Kidney epithelial cell (primary cell): ENCODE data around the gene S100A14. TPM values are rescaled to one million over a fixed set of nuclear protein-coding genes. Genes with fewer than 3 reads are reported as not detected.
"Not testable (repeated sequence)": the region's sequence is repeated elsewhere in the genome, so short reads cannot be mapped to it uniquely, and the experiment has no call there.

Experiments
- DNase-seq: peaks from one replicate; pipeline ENCODE4 v3.0.0-alpha.2; 2010; ENCODE audit warnings: low read depth
- H3K27me3 ChIP-seq: 2 replicates; pipeline ENCODE4 v1.6.0; 2011; ENCODE audit warnings: low read length; ENCODE audit not compliant: control insufficient read depth, insufficient read depth
- H3K36me3 ChIP-seq: 2 replicates; pipeline ENCODE4 v1.5.1; 2011; ENCODE audit warnings: low read length; ENCODE audit not compliant: control insufficient read depth, insufficient read depth
- H3K4me3 ChIP-seq: 2 replicates; pipeline ENCODE4 v1.5.1; 2011; ENCODE audit warnings: low read depth, mild to moderate bottlenecking, control low read depth, low read length
- CTCF ChIP-seq: IDR thresholded peaks from 2 replicates; pipeline ENCODE4 v1.5.1; 2011; ENCODE audit warnings: mild to moderate bottlenecking, moderate library complexity, low read length, control low read depth, inconsistent platforms; ENCODE audit not compliant: insufficient read depth, poor library complexity, severe bottlenecking
- total RNA-seq: library from RNA; depleted of rRNA; stranded (reverse); fragments of >200 nt; gene quantifications from 2 replicates; pipeline ENCODE4 v1.2.3, GENCODE V29; 2015

S100A14 gene
- total RNA-seq, 1 donor from 2014 or later, result 4.2 TPM

DNA sequence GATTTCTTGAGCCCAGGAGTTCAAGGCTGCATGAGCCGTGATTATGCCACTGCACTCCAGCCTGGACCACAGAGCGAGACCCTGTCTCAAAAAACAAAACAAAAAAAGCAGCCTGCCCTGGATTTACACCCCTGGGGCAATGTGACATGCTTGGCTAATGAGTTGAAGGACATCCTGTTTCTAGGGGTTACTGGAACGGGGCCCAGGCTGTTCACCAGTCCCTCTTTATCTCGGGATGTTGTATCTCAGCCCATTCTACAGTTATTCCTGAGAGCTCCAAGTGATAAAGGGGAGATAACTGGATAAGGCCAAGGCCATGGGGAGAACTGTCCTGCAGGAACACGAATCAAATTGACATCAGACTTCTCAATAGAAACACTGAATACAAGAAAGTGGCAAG lies 28.8 kb downstream of the S100A14 start:
- TF ChIP-seq CTCF, result no peak
- Histone ChIP-seq H3K36me3 (no peaks in the 10 kb centered on the region), H3K4me3 (no peak overlapping the region), H3K27me3 (no peaks in the 10 kb centered on the region)
- no peak for DNase-seq

- no peak for DNase-seq
- no peaks in the 10 kb centered on the region for H3K36me3 ChIP-seq
- no peaks in the 10 kb centered on the region for H3K27me3 ChIP-seq
- no peak overlapping the region for H3K4me3 ChIP-seq
- no peak for TF ChIP-seq CTCF
These were observed 29.8 kb downstream of the S100A14 start for GRCh38 chr1:153586347-153586746.

- Histone ChIP-seq H3K36me3 (no peaks in the 10 kb centered on the region), H3K4me3 (no peak overlapping the region), H3K27me3 (no peaks in the 10 kb centered on the region)
- TF ChIP-seq CTCF, result no peak
- DNase-seq, result no peak
These were observed 31.1 kb downstream of the S100A14 start for GRCh38 chr1:153585006-153585405.

GRCh38 chr1:153583976-153584375 lies 32.1 kb downstream of the S100A14 start:
- no peak for DNase-seq
- TF ChIP-seq CTCF, result no peak

DNA sequence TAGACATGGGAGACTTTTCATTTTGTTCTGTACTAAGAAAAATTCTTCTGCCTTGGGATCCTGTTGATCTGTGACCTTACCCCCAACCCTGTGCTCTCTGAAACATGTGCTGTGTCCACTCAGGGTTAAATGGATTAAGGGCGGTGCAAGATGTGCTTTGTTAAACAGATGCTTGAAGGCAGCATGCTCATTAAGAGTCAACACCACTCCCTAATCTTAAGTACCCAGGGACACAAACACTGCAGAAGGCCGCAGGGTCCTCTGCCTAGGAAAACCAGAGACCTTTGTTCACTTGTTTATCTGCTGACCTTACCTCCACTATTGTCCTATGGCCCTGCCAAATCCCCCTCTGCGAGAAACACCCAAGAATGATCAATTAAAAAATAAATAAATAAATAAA lies 32.6 kb downstream of the S100A14 start:
- not testable (repeated sequence) for H3K36me3 ChIP-seq, DNase-seq, H3K4me3 ChIP-seq, H3K27me3 ChIP-seq

More at GRCh38 chr1:153583976-153584375, 32.1 kb downstream of the S100A14 start:
- no peaks in the 10 kb centered on the region for H3K27me3 ChIP-seq
- H3K36me3 ChIP-seq, result no peaks in the 10 kb centered on the region
- no peak overlapping the region for H3K4me3 ChIP-seq

GRCh38 chr1:153582836-153583235 lies 33.3 kb downstream of the S100A14 start:
- H3K36me3 ChIP-seq, DNase-seq, H3K4me3 ChIP-seq, H3K27me3 ChIP-seq: not testable (repeated sequence)

- H3K27me3 ChIP-seq, result no peaks in the 10 kb centered on the region
- DNase-seq, result no peak
- no peak overlapping the region for H3K4me3 ChIP-seq
- H3K36me3 ChIP-seq, result no peaks in the 10 kb centered on the region
- TF ChIP-seq CTCF, result no peak
These were observed 37.2 kb downstream of the S100A14 start for GRCh38 chr1:153578936-153579335.
